ENCODE measurements around the gene BPIFA3. TPM values are rescaled to one million over a fixed set of nuclear protein-coding genes. Genes with fewer than 3 reads are reported as not detected.

Gene BPIFA3
- total and polyA plus RNA-seq, 2 experiments from 2014 or later: not detected

DNA sequence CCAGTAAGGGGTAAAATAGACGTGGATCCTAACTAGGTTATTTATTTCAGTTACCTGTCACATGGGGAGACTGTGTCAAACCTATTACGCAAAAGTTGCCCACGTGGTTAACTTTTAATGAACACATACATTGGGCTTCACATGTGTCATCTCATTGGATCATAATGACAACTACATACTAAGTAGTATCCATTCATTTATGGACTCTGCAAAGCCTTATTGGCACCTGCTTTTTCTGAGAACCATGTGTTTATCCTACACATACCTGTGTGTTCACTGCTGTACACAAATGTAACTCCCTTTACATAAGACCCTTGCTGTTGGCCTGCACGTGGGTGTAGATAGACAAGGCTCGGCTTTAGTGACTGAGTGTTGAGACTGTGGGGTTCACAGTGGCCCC, 23.8 kb downstream of the BPIFA3 start:
- H4K20me1 ChIP-seq (replicated peaks; ENCODE audit: insufficient read depth): no peaks in the 10 kb centered on the region
- H2AFZ ChIP-seq: no peak overlapping the region
- H3K4me2 ChIP-seq: no peak overlapping the region
- Mint-ChIP-seq H3K27me3 (ENCODE audit: insufficient read depth, low read depth, poor library complexity) (peaks cover 2% of the 10 kb centered on the region), H3K4me3 (no peak overlapping the region), H3K4me1 (no peaks in the 10 kb centered on the region), H3K27ac (no peak overlapping the region), H3K36me3 (ENCODE audit: low read depth) (no peaks in the 10 kb centered on the region; the same call in 2 of the 3 replicates), H3K9me3 (no peaks in the 10 kb centered on the region)
- H3K36me3 ChIP-seq (ENCODE audit: insufficient read depth): no peaks in the 10 kb centered on the region
- H3K9me2 ChIP-seq (ENCODE audit: insufficient read depth): no peaks in the 10 kb centered on the region; the same call in 1 of the 2 replicates
- DNase-seq (ENCODE audit: low spot score) (no peak), ATAC-seq (no peak)
- H3K4me1 ChIP-seq (ENCODE audit: insufficient read depth): no peaks in the 10 kb centered on the region
- H3K27ac ChIP-seq (ENCODE audit: low read depth): no peak overlapping the region
- no peaks in the 10 kb centered on the region for H3K27me3 ChIP-seq (ENCODE audit: insufficient read depth)
- no peaks in the 10 kb centered on the region for H3F3A ChIP-seq (replicated peaks; ENCODE audit: low read depth)
- no peak for TF ChIP-seq JUNB (IDR thresholded peaks at IDR 0.05; ENCODE audit: unreplicated experiment)
- no peak for TF ChIP-seq CREB1 (CRISPR knock-in tag; IDR thresholded peaks at IDR 0.05; ENCODE audit: low read depth)
- no peak for TF ChIP-seq ZNF114 (CRISPR knock-in tag; IDR thresholded peaks at IDR 0.05)
- no peak for TF ChIP-seq NANOG (IDR thresholded peaks at IDR 0.05; ENCODE audit: borderline replicate concordance)
- TF ChIP-seq, protein P1, sequence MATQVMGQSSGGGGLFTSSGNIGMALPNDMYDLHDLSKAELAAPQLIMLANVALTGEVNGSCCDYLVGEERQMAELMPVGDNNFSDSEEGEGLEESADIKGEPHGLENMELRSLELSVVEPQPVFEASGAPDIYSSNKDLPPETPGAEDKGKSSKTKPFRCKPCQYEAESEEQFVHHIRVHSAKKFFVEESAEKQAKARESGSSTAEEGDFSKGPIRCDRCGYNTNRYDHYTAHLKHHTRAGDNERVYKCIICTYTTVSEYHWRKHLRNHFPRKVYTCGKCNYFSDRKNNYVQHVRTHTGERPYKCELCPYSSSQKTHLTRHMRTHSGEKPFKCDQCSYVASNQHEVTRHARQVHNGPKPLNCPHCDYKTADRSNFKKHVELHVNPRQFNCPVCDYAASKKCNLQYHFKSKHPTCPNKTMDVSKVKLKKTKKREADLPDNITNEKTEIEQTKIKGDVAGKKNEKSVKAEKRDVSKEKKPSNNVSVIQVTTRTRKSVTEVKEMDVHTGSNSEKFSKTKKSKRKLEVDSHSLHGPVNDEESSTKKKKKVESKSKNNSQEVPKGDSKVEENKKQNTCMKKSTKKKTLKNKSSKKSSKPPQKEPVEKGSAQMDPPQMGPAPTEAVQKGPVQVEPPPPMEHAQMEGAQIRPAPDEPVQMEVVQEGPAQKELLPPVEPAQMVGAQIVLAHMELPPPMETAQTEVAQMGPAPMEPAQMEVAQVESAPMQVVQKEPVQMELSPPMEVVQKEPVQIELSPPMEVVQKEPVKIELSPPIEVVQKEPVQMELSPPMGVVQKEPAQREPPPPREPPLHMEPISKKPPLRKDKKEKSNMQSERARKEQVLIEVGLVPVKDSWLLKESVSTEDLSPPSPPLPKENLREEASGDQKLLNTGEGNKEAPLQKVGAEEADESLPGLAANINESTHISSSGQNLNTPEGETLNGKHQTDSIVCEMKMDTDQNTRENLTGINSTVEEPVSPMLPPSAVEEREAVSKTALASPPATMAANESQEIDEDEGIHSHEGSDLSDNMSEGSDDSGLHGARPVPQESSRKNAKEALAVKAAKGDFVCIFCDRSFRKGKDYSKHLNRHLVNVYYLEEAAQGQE (IDR thresholded peaks at IDR 0.05; ENCODE audit: unreplicated experiment): no peak
- no peak for TF ChIP-seq EZH2phosphoT487 (IDR thresholded peaks at IDR 0.05; ENCODE audit: unreplicated experiment)
- TF ChIP-seq STAT1 (IDR thresholded peaks at IDR 0.05; ENCODE audit: unreplicated experiment): no peak
- TF ChIP-seq, protein P2, sequence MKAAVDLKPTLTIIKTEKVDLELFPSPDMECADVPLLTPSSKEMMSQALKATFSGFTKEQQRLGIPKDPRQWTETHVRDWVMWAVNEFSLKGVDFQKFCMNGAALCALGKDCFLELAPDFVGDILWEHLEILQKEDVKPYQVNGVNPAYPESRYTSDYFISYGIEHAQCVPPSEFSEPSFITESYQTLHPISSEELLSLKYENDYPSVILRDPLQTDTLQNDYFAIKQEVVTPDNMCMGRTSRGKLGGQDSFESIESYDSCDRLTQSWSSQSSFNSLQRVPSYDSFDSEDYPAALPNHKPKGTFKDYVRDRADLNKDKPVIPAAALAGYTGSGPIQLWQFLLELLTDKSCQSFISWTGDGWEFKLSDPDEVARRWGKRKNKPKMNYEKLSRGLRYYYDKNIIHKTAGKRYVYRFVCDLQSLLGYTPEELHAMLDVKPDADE (IDR thresholded peaks at IDR 0.05): no peak
- TF ChIP-seq ZNF331 (CRISPR knock-in tag; IDR thresholded peaks at IDR 0.05; ENCODE audit: low read depth): no peak
- TF ChIP-seq, protein P3, sequence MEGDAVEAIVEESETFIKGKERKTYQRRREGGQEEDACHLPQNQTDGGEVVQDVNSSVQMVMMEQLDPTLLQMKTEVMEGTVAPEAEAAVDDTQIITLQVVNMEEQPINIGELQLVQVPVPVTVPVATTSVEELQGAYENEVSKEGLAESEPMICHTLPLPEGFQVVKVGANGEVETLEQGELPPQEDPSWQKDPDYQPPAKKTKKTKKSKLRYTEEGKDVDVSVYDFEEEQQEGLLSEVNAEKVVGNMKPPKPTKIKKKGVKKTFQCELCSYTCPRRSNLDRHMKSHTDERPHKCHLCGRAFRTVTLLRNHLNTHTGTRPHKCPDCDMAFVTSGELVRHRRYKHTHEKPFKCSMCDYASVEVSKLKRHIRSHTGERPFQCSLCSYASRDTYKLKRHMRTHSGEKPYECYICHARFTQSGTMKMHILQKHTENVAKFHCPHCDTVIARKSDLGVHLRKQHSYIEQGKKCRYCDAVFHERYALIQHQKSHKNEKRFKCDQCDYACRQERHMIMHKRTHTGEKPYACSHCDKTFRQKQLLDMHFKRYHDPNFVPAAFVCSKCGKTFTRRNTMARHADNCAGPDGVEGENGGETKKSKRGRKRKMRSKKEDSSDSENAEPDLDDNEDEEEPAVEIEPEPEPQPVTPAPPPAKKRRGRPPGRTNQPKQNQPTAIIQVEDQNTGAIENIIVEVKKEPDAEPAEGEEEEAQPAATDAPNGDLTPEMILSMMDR (conservative IDR thresholded peaks at IDR 0.05; ENCODE audit: low read depth in 2 of 2): no peak
- no peak for TF ChIP-seq POLR2AphosphoS5 (IDR thresholded peaks at IDR 0.05; ENCODE audit: low read depth)
- TF ChIP-seq, protein P4, sequence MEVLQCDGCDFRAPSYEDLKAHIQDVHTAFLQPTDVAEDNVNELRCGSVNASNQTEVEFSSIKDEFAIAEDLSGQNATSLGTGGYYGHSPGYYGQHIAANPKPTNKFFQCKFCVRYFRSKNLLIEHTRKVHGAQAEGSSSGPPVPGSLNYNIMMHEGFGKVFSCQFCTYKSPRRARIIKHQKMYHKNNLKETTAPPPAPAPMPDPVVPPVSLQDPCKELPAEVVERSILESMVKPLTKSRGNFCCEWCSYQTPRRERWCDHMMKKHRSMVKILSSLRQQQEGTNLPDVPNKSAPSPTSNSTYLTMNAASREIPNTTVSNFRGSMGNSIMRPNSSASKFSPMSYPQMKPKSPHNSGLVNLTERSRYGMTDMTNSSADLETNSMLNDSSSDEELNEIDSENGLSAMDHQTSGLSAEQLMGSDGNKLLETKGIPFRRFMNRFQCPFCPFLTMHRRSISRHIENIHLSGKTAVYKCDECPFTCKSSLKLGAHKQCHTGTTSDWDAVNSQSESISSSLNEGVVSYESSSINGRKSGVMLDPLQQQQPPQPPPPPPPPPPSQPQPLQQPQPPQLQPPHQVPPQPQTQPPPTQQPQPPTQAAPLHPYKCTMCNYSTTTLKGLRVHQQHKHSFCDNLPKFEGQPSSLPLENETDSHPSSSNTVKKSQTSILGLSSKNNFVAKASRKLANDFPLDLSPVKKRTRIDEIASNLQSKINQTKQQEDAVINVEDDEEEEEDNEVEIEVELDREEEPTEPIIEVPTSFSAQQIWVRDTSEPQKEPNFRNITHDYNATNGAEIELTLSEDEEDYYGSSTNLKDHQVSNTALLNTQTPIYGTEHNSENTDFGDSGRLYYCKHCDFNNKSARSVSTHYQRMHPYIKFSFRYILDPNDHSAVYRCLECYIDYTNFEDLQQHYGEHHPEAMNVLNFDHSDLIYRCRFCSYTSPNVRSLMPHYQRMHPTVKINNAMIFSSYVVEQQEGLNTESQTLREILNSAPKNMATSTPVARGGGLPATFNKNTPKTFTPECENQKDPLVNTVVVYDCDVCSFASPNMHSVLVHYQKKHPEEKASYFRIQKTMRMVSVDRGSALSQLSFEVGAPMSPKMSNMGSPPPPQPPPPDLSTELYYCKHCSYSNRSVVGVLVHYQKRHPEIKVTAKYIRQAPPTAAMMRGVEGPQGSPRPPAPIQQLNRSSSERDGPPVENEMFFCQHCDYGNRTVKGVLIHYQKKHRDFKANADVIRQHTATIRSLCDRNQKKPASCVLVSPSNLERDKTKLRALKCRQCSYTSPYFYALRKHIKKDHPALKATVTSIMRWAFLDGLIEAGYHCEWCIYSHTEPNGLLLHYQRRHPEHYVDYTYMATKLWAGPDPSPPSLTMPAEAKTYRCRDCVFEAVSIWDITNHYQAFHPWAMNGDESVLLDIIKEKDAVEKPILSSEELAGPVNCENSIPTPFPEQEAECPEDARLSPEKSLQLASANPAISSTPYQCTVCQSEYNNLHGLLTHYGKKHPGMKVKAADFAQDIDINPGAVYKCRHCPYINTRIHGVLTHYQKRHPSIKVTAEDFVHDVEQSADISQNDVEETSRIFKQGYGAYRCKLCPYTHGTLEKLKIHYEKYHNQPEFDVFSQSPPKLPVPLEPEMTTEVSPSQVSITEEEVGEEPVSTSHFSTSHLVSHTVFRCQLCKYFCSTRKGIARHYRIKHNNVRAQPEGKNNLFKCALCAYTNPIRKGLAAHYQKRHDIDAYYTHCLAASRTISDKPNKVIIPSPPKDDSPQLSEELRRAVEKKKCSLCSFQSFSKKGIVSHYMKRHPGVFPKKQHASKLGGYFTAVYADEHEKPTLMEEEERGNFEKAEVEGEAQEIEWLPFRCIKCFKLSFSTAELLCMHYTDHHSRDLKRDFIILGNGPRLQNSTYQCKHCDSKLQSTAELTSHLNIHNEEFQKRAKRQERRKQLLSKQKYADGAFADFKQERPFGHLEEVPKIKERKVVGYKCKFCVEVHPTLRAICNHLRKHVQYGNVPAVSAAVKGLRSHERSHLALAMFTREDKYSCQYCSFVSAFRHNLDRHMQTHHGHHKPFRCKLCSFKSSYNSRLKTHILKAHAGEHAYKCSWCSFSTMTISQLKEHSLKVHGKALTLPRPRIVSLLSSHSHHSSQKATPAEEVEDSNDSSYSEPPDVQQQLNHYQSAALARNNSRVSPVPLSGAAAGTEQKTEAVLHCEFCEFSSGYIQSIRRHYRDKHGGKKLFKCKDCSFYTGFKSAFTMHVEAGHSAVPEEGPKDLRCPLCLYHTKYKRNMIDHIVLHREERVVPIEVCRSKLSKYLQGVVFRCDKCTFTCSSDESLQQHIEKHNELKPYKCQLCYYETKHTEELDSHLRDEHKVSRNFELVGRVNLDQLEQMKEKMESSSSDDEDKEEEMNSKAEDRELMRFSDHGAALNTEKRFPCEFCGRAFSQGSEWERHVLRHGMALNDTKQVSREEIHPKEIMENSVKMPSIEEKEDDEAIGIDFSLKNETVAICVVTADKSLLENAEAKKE (CRISPR knock-in tag; IDR thresholded peaks at IDR 0.05): no peak
- no peak for TF ChIP-seq EZH2 (IDR thresholded peaks at IDR 0.05; ENCODE audit: low read depth, unreplicated experiment)
- H3K79me2 ChIP-seq (replicated peaks; ENCODE audit: insufficient read depth): no peaks in the 10 kb centered on the region
- H3K4me3 ChIP-seq: no peak overlapping the region
